GM21423 (cell line): Measurements from ENCODE around the gene VCP.

ENCODE experiments used
- ATAC-seq: cut with Tn5 transposase; IDR thresholded peaks from one replicate; pipeline ENCODE4 v1.9.1; 2021; ENCODE audit warnings: mild to moderate bottlenecking, moderate library complexity; ENCODE audit not compliant: unreplicated experiment

The VCP gene

DNA sequence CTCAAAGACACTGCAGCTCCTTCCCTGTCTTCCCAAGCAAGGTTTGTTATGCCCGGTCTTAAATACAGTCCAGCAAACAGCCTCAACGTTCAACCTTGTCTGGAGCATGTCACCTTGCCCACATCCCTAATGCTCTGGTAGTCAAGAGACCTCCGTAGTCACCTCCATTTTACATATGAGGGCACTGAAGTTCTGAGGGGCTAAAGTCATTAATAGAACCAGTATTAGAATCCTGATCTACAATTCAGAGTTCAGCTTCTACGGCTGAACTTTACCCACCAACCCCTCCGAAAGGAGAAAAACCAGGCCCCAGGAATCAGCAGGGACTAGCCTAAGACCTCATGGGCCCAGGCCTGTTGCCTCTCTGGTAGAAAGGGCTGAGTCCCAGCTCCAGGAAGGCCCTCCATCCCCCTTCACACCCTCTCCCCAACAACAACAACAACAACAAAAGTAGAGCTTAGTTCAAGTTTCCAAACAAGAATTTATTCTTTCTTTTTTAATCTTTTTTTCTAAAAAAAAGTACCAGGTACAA lies 31.3 kb upstream of the VCP start:
- ATAC-seq, result no peak

DNA sequence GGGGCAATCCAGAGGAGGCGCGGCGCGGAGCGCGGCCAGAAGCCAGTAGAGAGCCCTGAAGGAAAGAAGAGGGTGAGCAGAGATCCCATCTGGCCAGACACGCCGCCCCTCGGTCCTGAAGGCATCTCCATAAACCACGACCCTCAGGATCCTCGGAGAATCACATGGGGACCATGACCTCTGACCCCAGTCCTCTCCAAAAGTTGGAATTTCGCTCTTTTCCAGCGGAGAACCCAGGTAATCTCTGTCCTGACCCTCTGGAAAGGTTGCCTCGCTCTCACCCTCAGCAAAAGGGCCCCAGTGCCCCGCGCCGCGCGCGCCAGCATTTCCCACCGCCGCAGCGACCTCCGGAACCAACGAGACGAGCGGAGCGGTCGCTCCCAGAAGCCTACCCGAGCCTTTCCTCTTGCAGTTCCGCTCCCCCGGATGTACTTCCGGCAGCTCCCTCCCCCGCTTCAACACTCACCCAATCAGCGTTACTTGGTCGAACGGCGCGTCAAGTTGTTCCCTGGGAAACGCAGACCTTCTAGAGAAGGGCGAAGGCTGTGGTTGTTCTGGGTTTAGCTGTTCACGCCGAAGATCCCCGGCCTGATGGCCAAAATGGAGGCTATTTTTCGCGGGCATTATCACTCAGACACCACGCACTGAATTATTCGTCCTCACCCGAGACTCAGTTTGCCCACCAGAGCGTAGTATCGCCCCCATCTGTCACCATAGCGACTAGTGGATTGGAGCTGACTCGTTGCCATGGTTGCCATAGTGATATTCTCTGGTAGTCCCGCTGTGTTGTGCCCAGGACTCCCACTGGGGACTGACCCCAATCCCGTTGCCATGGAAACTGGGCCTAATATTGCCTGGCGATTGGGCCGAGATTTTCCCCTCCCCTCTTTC lies 30.6 kb upstream of the VCP start, which contains the start of gene STOML2:
STOML2 (minus strand) TSS at position 363 of the 891 bp plus-strand sequence; CDS start at position 326, 37 bp downstream.
- ATAC-seq, result peak; percentile 93

DNA sequence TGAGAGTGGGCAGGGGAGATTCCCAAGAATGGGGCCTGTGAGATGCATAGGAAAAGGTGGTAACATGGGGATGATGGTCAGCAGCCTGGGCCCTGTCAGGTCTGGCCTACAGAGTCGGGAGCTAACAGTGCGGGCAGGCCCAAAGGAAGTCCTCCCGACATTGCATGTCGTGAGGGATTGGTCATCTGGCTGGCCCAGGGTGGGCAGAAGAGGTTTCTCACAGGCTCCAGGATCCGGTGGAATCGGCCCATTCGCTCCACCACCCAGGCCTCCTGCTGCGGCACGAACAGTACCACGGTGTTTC lies 30.0 kb upstream of the VCP start:
- no peak for ATAC-seq

DNA sequence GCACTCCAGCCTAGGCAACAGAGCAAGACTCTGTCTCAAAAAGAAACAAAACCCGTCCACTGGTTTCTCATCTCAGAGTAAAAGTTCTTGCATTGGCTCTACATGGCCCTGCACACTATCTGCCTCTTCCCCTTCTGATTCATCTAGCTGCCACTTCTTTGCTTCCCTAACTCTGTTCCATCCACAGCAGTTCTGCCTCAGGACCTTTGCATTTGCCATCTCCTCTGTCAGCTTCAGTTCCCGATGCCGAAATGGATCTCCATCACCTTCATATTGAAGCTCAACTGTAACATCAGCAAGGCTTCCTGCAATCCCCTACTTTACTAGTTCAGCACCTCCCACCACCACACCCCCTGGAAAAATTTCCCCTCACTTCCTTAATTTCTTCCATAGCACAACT lies 25.1 kb upstream of the VCP start:
- no peak for ATAC-seq

DNA sequence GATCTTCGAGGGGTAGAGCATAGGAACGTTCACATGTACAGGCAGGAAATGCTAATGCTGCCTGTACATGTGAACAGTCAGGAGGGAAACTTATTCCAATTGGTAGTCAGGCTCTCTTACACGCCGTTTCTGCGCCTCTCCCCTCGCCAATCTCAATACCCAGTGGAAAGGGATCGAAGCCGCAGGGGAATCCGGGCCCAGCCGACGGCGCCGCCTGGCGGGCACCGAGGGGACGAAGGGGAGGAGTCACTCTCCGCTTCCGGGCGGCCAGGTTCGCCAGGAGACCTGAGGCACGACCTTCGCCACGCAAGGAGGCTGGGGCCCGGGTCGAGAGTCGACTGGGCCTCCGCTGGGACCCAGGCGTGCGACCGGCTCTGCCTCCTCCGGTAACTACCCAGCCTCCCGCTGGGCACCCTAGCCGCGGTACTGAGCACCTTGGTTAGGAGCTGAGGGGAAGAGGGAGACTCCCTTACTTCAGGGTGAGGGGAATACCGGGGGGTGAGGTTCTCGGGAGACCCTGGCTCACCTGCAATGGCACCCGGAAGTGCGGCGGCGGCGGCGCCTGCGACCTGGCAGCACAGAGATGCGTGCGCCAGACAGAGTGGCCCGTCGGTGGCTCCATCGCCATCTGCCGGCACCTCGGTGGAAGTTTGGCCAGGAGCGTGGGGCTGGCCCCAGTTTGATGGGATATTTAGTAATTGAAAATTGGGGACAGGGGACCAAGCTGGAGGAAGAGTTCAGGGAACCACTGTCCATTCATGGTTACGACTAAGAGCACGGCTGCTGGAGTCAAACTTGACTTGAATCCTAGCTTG lies 23.8 kb upstream of the VCP start, which contains the start of gene PIGO:
PIGO (minus strand) TSS at position 557 of the 815 bp plus-strand sequence. CDS start 1,026 bp downstream, outside the sequence.
- ATAC-seq, result peak; percentile 82

DNA sequence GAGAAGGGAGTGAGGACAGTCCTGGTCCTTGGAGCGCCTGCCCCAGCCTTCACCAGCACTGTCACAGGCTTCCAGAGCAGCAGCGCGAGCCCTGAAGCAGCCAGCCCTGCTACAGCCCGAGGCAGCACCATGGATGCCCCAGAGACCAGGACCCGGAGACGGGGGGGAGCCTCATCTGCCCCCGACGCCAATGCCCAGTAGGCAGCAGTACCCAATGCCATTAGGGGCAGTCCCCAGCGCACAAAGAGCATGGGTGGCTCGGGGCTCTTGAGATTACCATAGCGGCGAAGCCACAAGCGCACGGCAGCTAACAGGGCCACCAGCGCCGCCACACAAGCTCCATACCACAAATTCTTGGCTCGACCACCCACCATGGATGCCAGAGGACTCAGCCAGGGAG lies 19.1 kb upstream of the VCP start:
- no peak for ATAC-seq

DNA sequence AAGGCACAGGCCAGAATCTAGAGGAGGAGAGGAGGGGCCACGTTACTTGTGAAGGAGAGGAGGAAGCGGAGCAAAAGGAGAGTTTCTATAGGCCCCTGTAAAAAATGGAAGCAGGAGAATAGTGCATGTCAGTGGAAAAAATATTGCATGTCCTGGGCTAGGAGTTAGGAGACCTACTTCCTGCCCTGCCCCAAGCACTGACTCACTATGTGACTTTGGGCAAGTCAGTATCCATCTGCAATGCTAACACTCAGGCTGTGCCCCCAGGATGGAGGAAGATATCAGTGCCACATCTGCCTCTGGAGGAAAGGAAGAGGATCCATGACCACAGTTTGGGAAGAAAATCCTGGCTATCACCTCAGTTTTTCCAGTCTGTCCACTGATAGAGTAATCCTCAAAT lies 17.0 kb upstream of the VCP start:
- no peak for ATAC-seq

DNA sequence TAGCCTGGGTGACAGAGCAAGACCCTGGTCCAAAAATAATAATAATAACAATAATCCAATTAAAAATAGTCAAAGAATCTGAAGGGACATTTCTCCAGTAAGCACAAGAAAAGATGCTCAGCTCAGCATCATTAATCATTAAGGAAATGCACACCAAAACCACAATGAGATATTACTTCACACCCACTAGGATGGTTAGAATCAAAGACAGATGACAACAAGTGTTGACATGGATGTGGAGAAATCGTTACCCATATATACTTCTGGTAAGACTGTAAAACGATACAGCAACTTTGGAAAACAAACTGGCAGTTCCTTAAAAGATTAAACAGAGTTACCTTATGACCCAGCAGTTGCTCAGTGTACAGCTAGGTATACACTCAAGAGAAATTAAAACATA lies 12.7 kb upstream of the VCP start:
- ATAC-seq, result no peak

DNA sequence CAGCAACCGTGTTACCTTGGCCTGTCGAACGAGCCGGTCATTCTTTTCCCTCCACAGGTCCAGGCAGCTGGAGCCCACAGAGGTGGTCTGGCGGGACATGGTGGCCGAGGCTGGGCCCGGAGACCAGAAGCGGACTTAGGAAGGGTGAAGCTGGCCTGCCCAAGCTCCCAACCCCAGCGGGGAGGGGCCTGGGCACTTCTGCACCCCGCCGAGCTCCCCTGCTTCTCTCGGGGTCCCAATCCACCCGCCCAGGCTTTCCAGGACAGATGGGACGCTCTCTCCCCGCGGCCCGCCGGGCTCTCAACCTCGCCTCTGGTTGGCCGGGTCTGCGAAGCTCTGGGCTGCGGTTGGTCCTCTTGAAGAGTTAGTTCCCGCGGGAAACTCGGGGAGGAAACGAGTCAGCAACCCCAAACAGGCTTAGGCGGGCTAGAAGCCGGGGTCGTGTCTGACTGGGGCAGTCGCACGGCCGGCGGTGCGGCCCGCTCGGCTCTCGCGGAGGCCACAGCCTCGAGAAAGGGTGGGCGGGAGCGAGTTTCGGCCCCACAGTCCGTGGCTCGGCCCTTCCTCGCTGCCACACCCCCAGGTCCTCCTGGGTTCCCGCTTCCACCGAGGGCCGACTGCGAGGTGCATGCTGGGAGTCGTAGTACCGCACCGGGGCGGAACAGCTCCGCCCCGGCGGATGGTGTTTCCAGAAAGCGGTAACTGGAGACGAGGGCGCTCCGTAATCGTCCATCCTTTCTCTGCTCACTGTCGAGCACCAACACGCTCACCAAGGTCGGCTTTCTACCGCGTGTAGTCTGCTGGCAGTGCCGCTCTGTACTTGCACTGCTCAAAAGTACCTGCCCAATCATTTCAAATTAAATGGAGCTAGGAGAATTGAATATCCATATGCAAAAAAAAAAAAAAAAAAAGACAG lies 7.3 kb upstream of the VCP start, which contains the start of gene FANCG:
FANCG (minus strand) TSS at position 517 of the 916 bp plus-strand sequence; CDS start at position 99, 418 bp downstream.
- peak; percentile 90 for ATAC-seq

DNA sequence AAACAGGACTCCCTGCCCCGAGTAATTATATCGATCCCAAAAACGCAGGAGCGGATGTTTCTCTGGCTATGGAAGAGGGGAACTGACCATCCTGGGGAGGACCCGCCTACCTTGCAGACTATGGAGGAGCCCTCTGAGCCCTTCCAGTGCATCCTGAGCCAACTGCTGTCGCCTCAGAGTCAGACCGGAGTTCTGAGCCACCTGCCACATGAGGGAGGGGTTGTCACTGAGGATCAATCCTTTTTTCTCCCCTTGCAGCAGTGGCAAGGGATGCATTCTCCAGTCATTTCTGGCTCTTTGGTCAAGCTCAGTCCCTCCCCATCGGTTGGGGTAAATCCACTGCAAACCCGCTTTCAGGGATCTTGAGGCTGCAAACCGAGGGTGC lies 6.6 kb upstream of the VCP start:
- ATAC-seq, result no peak

DNA sequence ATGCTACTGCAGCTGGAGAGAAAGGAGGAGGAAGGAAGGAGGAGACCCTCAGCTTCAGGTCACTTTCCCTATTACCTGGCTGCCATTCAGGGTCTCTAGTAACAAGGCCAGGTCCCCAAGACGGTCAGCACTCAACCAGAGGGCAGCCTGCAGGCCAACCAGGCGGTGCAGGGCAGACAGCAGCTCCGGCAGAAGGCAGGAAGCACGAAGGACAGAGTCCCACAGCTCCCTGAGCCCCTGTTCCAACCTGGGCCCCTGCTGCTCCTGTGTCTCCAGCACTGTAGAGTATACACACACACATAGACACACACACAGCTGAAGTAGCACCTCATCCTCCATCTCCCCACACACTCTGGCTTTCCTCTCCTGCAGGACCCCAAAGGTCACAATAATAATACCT lies 5.6 kb upstream of the VCP start:
- no peak for ATAC-seq

DNA sequence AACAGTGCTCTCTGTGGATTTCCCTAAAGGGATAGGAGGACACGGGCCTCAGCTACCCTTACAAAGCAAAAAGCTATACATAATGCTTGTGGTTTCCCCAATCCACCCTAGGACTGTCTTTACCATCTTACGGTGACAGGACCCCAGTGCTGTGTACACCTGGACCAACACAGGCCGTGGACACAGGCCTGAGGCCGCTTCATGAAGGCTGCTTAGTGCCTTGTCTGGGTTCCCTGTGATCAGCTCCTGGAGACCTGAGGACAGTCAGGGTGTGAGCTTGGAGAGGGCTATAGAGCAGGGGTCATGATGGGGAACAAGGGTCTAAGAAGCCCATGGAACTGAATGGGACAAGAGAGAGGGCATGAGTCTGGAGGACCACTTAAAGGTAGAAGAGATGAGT lies 4.4 kb upstream of the VCP start:
- no peak for ATAC-seq

DNA sequence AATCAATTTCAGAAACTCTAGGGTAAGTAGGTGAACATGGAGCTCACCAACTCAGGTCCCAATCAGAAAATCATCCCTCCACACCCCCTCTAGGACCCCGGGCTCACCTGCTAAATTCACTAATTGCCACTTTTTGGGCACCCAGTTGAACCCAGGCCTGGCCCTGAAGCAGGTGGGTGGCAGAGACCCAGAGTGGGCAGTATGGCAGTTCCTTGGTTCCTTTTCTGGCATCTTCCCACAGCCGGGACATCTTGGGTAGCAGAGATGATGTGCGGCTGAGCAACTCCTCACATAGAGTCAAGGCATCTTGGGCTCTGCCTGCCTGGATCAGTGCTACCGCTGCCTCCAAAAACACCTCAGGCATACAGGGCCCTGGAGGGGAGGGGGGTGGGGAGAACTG lies 2.9 kb upstream of the VCP start:
- no peak for ATAC-seq

DNA sequence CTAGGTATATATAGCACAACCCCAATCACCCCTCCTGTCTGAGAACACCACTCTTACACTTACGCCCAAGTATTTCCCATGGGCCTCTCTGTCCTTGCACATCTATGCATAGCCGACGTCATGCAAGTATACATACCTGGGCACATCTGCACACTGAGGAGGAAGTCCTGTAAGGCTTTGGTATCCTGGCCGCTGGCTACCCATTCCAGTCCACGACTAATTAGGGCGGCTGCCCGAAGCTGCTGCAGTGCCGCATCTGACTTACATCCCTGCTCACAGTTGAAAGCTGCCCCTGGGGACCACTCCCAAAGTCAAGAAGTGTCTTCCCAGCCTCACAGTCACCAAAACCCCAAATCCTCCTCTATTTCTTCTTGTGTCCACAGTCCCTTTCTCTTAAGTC lies 2.4 kb upstream of the VCP start:
- no peak for ATAC-seq

DNA sequence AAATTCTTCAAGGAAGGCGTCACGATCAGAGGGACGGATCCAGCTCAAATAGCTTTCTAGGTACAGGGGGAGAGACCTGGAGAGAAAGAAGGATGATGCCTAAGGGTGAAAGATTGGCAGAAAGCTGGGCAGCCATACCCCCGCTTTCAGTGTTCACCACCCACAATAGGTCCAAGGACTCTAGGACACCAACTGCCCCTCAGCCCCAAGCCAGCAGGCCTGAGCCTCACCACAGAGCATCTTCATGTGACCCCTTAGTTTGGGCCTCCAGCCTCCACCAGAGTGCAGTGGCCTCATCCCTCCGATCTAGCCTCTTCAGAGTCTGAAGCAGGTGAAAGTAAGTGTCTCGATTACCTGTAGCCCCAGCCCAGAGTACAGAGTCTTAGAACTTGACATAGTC lies 1.7 kb upstream of the VCP start:
- ATAC-seq, result no peak

DNA sequence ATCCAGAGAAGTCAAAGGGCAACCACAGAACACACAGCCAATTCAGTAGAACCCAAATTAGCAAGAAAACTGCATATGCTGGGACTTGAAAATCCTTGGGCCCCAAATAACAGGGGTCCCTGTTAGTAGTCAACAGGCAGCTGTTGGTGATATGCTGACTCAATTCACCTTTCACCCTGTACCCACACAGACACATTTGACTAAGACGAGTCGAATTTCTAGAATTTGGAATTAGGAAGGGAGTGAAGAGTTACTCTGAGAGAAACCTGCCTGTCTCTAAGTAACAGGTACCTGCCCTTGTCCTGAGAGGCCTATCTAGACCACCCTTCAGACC lies 821 bp upstream of the VCP start:
- ATAC-seq, result no peak

DNA sequence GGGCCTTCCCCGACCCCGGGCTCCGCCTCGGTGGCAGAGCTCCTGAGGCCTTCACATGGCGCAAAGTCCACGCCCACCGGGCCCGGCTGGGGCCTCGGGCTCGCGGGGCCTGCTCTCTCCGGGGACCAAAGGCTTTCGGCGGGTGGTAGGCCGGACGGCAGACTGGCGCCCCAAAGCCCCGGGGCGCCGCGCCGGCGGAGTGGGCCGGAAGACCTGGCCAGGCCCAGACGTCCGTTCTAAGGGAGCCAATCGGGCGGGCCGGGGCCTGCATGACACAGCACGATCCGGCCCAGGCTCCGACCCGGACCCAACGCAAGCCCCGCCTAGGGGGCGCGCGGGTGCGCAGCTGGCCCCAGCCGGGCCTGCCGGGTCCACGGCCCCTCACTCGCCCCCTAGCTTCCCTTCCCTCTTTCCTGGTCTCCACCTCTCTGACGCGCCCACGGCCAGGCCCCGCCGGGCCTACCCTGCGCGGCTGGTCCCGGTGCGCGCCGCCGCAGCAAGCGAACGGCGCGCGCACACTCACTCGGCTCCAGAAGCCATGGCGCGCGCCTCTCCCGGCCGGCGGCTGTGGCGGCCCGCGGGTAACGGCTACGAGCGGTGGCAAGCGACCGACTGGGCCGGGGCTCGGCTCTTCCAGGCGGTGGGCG lies 488 bp downstream of the VCP start:
- ATAC-seq, result peak; percentile 51

DNA sequence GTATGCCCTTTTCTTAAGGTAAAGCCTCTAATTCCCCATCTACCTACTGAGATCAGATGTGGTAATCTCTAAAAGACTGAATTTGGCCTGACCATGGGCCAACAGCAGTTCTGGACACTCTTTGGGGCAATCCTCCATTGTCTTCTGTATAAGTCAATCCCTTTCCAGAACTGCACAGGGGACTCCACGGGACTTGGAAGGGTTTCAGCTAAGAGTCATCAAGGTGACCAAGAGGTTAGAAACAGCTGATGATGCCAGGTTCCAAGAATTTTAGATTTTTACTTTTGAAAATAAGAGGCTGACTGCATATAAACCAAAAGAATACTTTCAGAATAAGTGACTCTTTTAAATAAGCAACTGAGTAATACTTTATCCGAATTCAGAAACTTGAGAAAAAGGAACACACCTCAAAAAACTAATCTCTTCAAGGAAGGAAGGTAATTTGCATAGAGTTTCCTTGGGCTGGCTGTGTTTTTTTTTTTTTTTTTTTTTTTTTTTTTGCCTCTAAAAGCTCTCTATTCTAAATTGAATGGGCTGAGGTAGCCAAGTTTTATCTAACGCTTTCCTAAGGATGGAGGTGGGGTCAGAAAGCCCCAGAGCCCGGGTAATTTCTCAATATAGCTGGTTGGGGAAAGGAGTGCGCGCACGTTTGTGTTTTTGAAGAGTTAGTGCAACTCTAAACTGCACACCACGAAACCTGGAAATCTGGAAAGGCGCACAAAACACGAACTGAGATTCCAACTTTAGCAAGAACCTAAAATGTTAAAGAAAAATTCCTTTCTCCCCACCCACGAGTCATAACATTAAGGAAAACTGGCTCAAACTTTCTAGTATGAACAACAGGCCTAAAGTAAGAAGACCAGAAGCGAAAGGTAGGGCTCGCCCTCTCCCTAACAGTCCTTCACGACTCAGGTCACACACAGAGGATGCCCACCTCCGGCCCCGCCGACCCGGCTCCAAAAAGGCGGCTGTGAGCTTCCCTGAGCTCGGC lies 1.3 kb downstream of the VCP start:
- ATAC-seq, result no peak

DNA sequence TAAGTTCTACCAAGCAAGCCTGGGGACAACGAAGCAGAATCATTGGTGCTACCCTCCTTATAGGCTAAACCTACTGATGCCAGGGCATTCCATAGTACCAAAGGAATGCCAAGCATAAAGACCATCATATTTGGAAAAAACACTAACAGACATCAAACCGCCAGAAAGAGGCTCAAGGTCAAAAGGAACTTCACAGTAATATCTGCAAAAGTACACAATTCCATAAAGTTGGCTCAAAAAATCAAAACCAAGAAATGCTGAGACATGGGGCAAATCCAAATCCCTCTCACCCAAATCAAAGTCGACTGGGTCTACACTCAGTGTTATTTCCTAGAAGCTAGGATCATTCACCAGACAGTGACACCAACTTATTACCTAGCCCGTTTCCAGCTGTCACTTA lies 3.4 kb downstream of the VCP start:
- ATAC-seq, result no peak
